ENCODE measurements around the gene TMEM145. TPM values are rescaled to one million over a fixed set of nuclear protein-coding genes. Genes with fewer than 3 reads are reported as not detected.

TMEM145 gene
- total RNA-seq, 1 donor from 2014 or later: 24.7 TPM

- Mint-ChIP-seq H3K27ac (ENCODE audit: unreplicated experiment) (no peak overlapping the region), H3K4me1 (ENCODE audit: low read depth, unreplicated experiment) (peaks cover 4% of the 10 kb centered on the region), H3K4me3 (ENCODE audit: unreplicated experiment) (no peak overlapping the region), H3K9me3 (ENCODE audit: unreplicated experiment) (peaks cover 15% of the 10 kb centered on the region), H3K27me3 (ENCODE audit: unreplicated experiment) (peaks cover 6% of the 10 kb centered on the region), H3K36me3 (ENCODE audit: unreplicated experiment) (peaks cover 4% of the 10 kb centered on the region)
- TF ChIP-seq, protein P1, sequence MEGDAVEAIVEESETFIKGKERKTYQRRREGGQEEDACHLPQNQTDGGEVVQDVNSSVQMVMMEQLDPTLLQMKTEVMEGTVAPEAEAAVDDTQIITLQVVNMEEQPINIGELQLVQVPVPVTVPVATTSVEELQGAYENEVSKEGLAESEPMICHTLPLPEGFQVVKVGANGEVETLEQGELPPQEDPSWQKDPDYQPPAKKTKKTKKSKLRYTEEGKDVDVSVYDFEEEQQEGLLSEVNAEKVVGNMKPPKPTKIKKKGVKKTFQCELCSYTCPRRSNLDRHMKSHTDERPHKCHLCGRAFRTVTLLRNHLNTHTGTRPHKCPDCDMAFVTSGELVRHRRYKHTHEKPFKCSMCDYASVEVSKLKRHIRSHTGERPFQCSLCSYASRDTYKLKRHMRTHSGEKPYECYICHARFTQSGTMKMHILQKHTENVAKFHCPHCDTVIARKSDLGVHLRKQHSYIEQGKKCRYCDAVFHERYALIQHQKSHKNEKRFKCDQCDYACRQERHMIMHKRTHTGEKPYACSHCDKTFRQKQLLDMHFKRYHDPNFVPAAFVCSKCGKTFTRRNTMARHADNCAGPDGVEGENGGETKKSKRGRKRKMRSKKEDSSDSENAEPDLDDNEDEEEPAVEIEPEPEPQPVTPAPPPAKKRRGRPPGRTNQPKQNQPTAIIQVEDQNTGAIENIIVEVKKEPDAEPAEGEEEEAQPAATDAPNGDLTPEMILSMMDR (IDR thresholded peaks at IDR 0.05; ENCODE audit: partially characterized antibody, unreplicated experiment): no peak
- DNase-seq: peak; percentile 14
Measured at GRCh38 chr19:42292963-42293362, 20.1 kb upstream of the TMEM145 start.

DNA sequence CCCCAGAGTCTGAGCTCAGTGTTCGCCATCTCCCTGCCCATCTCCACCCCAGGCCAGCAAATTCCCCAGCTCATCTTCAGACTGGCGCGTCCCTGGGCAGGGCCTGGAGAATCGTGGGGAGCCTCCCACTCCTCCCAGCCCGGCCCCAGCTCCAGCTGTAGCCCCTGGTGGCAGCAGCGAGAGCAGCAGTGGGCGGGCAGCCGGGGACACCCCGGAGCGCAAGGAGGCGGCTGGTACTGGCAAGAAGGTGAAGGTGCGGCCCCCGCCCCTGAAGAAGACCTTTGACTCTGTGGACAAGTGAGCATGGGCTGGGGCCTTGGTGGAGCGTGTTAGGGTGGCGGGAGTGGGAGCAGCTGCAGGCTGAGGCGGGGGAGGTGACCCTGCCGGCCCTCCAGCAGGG lies 19.6 kb upstream of the TMEM145 start:
- Mint-ChIP-seq H3K4me3 (ENCODE audit: unreplicated experiment) (no peak overlapping the region), H3K36me3 (ENCODE audit: unreplicated experiment) (peaks cover 4% of the 10 kb centered on the region), H3K27me3 (ENCODE audit: unreplicated experiment) (peaks cover 6% of the 10 kb centered on the region), H3K27ac (ENCODE audit: unreplicated experiment) (no peak overlapping the region), H3K4me1 (ENCODE audit: low read depth, unreplicated experiment) (peaks cover 4% of the 10 kb centered on the region), H3K9me3 (ENCODE audit: unreplicated experiment) (peaks cover 15% of the 10 kb centered on the region)
- TF ChIP-seq, protein P1 (IDR thresholded peaks at IDR 0.05; ENCODE audit: partially characterized antibody, unreplicated experiment): no peak
- peak; percentile 38 for DNase-seq

DNA sequence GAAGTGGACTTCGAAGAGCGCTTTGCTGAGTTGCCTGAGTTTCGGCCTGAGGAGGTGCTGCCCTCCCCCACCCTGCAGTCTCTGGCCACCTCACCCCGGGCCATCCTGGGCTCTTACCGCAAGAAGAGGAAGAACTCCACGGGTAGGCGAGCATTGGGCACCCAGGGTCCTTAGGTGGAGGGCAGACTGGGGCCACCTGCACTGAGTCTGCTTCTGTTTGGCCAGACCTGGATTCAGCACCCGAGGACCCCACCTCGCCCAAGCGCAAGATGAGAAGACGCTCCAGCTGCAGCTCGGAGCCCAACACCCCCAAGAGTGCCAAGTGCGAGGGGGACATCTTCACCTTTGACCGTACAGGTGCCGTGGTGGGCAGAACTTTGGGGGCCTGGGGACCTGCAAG lies 19.2 kb upstream of the TMEM145 start:
- Mint-ChIP-seq H3K36me3 (ENCODE audit: unreplicated experiment) (peaks cover 4% of the 10 kb centered on the region), H3K4me3 (ENCODE audit: unreplicated experiment) (no peak overlapping the region), H3K4me1 (ENCODE audit: low read depth, unreplicated experiment) (peaks cover 4% of the 10 kb centered on the region), H3K27me3 (ENCODE audit: unreplicated experiment) (peaks cover 6% of the 10 kb centered on the region), H3K9me3 (ENCODE audit: unreplicated experiment) (peaks cover 15% of the 10 kb centered on the region), H3K27ac (ENCODE audit: unreplicated experiment) (no peak overlapping the region)
- TF ChIP-seq, protein P1 (IDR thresholded peaks at IDR 0.05; ENCODE audit: partially characterized antibody, unreplicated experiment): no peak
- no peak for DNase-seq

GRCh38 chr19:42294471-42295137 lies 18.5 kb upstream of the TMEM145 start:
- peak; percentile 27 for DNase-seq
- Mint-ChIP-seq H3K4me3 (ENCODE audit: unreplicated experiment) (no peak overlapping the region), H3K4me1 (ENCODE audit: low read depth, unreplicated experiment) (peaks cover 4% of the 10 kb centered on the region), H3K27me3 (ENCODE audit: unreplicated experiment) (peaks cover 6% of the 10 kb centered on the region), H3K9me3 (ENCODE audit: unreplicated experiment) (peaks cover 15% of the 10 kb centered on the region), H3K27ac (ENCODE audit: unreplicated experiment) (no peak overlapping the region), H3K36me3 (ENCODE audit: unreplicated experiment) (peaks cover 4% of the 10 kb centered on the region)
- TF ChIP-seq, protein P1 (IDR thresholded peaks at IDR 0.05; ENCODE audit: partially characterized antibody, unreplicated experiment): no peak

GRCh38 chr19:42295342-42295741 lies 17.8 kb upstream of the TMEM145 start:
- H3K27ac Mint-ChIP-seq (ENCODE audit: unreplicated experiment): peak overlapping the region; percentile 26
- H3K36me3 Mint-ChIP-seq (ENCODE audit: unreplicated experiment): peaks cover 4% of the 10 kb centered on the region
- no peak overlapping the region for H3K4me3 Mint-ChIP-seq (ENCODE audit: unreplicated experiment)
- DNase-seq: peak; percentile 12
- peaks cover 15% of the 10 kb centered on the region for H3K9me3 Mint-ChIP-seq (ENCODE audit: unreplicated experiment)
- peaks cover 6% of the 10 kb centered on the region for H3K27me3 Mint-ChIP-seq (ENCODE audit: unreplicated experiment)
- peaks cover 4% of the 10 kb centered on the region for H3K4me1 Mint-ChIP-seq (ENCODE audit: low read depth, unreplicated experiment)
- TF ChIP-seq, protein P1 (IDR thresholded peaks at IDR 0.05; ENCODE audit: partially characterized antibody, unreplicated experiment): no peak
